HG03442 (cell line): ENCODE results near the gene STAT5B.

ENCODE experiments used
- ATAC-seq: cut with Tn5 transposase; IDR thresholded peaks from one replicate; pipeline ENCODE4 v1.9.1; 2021; ENCODE audit warnings: mild to moderate bottlenecking, moderate library complexity; ENCODE audit not compliant: unreplicated experiment

Gene STAT5B

DNA sequence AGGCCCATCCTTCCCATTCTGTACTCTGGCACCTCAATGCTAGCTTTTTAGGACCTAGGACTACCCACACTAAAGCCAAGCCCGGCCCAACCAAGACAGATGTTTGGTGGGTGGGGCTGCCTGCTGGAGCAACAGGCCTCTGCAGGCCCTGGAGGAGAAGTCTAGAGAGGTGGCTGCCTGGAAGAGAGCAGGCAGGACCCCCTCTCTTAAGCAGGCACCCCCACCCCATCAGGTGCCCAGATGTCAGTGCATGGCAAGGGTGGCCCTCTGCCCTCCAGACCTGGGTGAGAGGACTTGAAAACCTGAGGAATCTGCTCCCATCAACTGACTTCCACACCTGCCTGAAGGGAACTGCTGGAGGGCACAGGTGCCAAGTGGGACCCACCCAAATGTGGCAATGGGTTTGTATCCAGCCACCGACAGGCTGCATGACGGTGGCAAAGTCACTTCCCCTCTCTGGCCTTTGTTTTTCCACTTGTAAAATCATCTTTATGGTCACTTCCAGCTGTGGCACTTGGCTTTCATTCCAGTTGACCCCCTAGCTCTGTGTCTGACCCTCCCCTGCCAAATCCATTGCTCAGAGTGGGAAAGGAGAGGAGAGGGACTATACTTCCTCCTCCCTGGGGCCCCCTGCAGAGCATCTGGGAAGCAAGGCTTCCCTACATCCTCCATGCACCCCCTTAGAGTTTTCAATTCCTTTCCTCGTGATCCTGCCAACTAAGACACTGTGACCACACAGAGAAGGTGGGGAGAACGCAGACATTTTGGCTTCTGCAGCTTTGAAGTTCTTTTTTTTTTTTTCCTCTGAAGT, 10.4 kb upstream of the STAT5B start:
- ATAC-seq, result no peak

DNA sequence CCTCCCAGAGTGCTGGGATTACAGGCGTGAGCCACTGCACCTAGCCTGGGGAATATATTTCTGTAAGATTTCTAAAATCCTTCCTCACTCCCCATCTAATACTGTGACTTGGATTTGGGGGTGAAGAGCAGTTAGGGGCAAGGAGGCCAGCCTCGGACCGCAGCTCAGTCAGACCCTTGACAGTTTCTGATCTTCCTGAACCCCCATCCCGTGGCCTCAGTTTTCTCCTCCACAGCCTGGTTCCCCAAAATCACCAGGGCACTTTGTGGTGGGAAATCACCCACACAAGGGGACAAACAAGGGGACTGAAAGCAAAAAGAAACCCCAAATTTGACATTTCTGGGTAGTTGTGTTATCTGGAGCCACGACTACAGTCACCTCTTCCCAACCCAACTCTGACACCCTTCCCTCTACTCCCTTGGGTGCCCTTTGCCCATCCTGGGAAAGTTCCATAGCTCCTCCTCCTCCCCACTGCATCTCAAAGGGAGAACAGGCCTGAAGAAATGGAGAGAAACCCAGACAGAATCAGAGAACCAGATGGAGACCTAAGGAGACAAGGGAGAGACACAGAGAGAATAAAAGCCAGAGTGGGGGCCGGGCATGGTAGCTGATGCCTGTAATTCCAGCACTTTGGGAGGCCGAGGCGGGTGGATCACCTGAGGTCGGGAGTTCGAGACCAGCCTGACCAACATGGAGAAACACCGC, 9.3 kb upstream of the STAT5B start:
- no peak for ATAC-seq

DNA sequence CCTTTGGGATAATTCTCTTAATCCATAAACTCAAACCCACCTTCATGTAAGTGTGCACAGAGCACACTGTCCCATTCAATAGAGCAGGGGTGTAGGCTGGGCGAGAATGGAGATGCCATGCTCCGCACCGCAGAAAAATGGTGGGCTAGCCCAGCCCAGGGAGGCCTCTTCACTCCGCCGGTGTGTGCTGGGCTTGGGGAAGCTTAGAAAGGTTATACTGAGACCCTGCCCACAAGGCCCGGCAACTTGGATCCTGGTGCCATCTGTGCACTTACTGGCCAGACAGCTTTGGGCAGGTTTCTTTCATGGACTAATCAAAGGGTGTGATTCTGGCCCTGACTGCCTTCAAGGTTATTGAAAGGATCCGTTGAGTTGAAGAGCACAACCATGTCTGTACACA, 8.4 kb upstream of the STAT5B start:
- ATAC-seq, result no peak

DNA sequence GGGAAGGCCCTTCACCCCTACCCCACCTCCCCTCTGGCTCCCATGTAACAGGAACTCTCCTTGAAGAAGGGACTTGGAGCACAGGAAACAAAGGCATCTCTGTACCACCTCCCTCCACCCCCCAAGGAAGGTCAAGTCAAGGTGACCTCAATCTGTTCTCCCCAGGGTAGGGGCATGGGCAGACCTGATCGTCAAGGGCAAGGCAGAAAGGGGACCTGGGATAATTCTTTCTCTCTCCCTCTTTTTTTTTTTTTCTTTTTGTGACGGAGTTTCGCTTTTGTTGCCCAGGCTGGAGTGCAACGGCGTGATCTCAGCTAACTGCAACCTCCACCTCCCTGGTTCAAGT, 7.8 kb upstream of the STAT5B start:
- ATAC-seq, result no peak

DNA sequence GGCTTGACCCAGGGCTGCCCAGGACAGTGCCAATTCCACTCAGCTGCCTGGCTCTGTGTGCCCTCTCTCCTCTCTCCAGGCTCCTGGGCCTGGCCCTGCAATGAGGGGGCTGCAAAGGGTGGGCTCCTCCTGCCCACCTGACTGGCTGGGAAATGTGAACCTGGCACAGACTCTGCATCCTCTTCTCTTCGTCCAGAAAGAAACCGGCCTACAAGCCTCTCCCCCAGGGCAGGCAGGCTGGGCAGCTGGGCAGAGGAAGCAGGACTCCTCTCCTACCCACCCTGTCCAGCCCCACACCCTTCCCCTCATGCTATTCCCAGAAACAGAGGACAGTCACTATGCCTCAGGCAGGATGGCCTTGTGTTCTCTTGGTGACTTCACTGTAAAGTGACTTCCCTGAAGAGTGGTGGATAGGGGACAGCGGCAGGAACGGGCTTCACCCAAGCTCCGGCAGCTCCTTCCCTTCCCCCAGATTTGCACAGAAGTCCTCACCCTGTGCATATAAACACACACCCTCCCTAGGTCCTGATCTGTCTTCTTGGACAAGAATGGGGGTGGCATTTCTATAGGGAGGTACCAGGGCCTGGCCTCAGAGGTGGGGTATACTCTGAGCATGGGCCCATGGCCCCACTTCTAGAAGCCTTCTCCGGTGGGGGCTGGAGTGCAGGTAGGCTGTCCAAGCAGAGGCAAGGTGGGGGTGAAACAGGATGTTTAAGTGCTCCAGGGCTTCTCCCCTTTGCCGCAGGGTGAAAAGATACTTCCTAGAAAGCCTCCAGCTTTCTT, 7.2 kb upstream of the STAT5B start:
- no peak for ATAC-seq

DNA sequence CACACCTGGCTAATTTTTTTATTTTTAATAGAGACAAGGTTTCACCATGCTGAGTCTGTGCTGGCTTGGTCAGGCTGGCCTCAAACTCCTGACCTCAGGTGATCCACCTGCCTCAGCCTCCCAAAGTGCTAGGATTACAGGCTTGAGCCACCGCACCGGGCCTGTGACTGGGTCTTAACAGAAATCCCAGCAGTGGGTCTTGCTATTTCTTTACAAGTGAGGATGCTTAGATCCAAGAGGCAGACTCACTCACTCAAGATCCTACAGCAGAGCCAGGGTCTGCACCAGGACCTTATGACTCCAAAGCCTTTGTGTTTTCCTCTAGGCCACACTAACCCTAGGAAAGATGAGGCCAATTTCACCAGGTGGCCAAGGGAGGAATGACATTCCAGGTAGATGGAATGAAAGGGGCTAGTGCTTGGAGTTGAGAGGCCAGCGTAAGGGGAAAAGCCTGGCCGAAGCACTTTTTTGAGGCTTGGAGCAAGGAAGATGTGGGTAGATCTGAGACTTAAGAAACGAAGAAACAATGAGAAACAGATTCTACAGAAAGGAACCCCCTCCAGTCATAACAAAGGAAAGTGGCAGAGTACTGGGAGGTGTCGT, 6.4 kb upstream of the STAT5B start:
- ATAC-seq, result no peak

DNA sequence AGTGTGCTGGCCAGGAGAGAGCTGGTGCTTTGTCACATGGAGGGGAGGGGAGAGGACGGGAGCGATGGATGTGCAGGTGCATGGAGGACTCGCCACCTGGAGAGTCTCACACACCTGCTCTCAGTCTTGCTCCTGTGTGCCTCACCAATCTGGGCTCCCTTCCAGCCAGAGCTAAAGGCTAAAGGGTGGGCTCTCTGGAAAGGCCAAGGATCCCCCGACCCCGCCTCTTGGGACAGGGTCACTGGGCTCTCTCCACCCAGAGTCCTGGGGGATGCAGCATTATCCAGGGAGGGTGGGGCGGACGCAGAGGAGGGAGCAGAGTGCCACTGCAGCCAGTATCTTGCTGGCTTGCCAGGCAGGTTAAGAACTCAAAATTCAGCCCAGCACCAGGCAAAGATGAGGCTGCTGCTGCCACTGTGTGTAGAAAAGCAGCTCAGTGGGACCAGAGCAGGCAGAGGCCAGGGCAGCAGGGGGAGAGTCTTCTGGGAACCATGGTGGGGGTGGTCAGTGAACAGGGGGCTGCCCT, 5.4 kb upstream of the STAT5B start:
- no peak for ATAC-seq

DNA sequence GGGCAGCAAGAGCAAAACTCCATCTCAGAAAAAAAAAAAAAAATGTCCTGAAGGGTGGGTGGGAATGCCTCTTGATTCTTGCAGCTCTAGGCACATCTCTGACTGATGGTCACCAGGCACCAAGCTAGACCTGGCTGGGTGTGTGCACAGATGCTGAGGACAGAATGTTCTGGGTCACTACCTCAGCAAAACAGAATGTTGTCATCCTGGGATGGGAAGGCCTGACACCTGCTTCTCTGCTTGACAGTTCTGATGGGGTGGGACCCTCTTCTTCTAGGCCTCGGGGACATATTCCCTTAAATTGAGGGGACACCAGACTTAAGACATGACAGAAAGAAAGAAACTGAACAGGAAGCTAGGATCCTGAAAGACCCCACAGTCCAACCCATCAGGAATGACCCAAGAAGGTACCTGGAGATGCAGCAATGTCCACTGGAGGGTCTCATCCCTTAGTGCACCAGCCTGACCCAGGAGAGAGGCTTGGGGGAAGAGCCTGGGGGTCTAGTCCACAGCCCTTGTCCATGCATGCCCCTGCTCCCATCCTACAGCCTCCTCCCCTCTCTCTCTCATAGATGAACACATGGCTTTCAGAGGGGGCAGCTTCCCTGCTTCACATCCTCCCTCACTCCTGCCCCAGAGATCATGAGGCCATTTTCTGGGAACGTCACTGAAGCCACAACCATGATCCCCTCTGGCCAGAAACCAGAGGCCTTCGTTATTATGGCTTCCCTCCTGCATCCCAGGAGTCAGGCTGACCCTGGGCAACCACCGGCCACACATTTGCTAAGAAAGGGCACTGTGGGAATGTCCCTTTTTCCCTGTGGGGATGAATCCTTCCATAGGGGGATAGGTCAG, 3.8 kb upstream of the STAT5B start:
- no peak for ATAC-seq

DNA sequence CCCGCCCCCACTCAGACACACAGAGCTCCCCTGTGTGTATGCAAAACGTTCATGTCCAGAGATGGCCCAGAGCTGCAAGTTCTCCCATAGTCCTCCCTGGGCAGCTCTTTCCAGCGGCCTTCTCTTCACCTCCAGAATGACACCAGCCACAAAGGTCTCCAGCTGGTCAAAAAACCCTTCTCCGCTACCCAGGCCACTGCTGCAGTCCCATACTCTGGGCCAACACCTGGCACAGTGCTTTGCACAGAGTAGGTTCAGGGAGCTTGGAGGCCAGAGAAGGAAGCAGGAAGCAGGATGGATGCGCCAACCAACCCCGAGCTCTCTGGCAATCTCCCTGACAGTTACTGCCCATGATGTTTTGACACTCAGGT, 1.1 kb upstream of the STAT5B start:
- ATAC-seq, result no peak

DNA sequence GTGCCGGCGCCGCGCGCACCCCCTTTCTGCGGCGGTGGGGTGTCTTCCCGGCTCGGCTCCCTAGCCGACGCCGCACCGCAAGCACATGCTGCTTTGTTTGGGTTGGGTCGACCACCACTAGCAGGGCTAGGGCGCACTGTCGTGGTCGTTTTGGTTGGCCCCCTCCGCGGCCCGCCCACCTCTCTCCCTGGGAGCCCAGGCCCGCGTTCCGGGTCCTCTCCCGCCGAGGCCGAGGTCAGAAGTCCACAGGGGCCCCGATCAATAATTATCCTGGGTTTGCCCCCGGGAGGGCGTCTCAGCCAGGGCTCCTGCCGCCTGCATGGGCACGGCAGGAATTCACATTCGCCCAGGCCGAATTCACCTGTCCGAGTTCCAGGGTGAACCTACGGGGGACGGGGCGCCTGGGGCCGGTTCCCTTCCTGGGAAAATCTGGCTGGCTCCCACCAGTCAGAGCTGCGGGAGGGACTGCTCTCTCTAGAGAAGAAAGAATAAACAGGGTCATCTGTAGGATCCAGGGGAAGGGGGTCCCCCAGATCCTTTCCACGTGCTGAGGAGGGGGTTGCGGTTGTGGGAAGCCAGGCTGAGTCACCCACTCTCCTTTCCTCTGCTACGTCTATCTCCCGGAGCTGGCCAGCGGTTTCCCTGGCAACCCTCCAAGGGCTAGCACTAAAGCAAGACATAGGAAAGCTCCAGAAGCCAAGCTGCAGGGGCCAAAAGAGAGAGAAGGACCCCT, 584 bp upstream of the STAT5B start:
- peak; percentile 14 for ATAC-seq

DNA sequence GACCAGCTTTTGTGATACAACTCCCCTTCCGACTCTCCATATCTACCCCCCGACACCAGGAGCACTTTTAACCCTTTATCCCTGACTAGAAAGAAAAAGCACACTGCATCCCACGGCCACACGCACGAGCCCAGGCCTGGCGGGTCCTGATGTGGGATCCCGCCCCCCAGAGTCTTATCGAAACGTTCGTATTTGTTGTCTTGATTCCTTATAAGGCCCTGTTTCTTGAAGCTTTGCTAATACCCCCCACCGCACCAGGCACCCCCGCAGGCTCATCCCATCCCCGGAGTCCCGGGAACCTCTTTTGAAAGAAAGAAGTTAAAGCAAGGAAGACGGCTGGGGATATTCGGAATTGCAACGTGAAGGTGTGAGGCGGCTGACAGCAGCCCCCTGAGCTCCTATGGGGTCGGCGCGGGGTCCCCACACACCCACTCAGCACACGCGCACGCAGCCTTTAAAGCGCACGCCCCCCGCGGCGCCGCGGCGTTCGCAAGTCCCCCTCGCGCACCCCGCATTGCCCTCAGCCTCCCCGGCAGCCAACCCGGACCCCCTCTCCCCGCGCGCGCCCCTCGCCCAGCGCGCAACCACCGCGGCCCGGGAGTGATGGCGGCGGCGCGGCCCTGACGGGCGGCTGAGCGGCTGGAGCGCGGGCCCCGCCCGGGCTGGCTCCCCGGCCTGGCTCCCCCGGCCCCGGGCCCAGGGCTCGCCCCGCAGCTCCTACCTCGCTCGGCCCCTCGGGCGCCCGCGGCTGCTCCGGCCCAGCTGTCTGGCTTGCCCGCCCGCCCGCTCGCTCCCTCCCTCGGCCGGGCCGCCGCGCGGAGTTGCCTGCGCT, 448 bp downstream of the STAT5B start:
- ATAC-seq, result peak; percentile 26

DNA sequence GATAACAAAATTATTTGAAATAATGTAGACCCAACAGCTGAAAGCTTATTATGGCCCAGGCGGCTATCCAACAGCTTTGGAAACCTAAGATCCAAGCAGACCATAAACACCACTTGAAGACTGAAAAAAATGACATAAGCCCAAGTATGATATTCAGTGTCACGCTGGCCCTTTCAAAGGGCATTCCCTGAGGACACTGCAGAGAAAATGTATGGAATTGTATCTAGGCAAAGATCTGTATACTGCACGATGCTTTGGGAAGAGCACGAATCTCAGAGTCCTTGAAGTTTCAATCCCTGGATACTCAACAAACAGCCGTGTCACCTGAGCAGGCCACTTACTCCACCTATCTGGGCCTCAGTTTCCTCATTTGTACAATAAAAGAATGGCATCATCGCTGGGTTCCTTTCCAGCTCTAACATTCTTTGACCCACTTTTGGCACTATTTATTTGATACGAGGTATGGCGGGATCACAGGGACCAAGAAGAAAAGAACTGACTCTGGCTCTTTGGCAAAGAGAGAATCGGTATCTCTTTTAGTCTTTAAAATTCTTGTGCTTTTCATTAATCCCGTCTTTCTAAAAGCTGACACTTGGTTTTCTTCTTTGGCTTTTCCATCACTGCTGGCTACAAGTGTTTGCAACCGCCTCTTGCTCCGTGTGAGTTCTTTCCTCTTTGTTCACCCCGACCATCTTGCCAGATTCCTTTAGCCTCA, 1.2 kb downstream of the STAT5B start:
- no peak for ATAC-seq

DNA sequence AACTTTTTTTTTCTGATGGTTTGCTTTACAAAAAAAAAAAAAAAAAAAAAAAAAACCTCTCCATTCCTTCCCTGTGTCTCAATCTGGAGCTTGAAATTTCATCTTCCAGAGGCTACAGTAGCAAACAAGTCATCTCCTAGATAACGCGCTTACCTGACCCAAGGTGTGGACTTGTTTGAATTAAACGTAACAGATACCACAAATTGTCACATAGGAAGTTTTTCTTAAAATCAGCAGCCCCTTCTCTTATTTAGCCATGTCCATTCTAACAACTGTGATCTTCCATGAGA, 2.0 kb downstream of the STAT5B start:
- ATAC-seq, result no peak

DNA sequence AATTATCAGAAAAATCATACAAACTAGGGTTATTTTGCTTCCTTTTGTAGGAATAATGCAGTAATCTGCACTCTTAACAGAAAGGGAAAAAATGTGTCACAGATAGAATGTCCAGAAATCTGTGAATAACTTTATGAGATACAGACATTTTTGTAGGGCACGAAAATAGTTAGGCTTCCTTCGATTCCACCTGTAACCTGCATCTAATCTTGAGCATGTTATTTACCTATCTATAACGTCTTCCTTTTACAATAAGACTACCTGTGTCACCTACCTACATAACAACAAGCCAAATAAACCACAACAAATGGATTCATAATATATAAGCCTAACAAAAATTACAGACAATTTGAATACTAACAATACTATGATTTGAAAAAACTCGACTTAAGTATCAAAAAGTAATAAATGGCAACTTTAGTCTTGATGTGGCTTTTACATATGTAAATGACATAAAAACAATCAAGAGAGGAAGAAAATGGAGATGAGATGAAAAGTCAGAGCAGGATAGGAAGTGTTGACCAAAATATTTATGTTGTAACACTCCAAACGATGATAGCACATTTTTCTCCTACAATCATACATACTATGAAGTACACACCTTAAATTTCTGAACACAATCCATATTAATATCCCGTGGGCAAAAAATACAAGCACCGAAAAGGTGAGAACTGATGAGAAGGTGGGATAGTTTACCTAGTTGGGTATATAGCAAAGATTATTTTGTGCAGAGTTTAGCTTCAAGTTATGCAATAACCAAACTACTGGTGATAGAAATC, 2.5 kb downstream of the STAT5B start:
- ATAC-seq, result no peak

DNA sequence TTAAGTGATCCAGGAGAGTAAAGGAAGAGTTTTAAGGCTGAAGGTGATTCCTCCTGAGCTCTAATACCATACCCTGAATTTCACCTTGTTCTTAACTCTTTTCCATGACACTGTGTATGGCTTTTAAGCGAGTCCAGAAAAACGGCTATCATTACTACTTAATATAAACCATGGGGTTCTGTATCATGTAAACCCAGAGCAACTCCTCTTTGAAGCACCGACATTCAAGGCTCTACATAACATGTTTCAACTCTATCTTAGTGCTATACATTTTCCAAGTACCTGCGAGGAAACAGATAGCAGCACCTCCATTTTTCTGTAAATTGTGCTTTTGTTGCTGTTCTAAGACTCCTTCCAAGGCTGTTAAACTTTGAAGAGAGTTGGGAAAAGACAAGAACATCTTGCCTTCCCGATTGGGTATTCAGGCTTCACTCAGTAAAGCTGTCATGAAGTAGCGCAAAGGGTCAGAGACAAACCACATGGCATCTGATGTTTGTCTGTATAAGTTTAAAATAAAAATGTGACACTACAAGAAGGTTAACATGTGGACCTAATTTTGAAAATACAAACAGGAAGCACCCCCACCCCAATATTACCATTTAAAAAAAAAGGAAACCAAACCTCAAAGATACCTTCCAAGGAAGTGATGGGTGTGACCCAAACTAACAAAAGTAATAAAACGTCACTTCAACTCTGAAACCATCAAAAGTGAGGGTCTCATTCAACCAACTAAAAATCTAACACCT, 3.9 kb downstream of the STAT5B start:
- no peak for ATAC-seq

DNA sequence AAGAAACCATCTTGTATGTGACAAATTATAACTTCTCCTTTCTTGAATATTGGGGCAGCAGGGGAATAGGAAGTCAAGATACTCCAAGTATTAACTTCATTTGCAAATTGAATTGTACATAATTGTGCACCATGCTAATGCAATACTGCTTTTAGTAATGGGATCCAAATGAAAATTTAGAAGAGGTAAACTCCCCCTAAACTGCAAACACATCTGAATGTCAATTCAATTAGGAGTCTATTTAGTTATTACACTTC, 4.5 kb downstream of the STAT5B start:
- ATAC-seq, result no peak
